GM21786 (cell line): ENCODE data around the gene ZFYVE9.
"Not testable (repeated sequence)": the region's sequence is repeated elsewhere in the genome, so short reads cannot be mapped to it uniquely, and the experiment has no call there.

ENCODE experiments used
- ATAC-seq: cut with Tn5 transposase; IDR thresholded peaks from one replicate; pipeline ENCODE4 v1.9.1; 2021; ENCODE audit not compliant: unreplicated experiment

The ZFYVE9 gene

GRCh38 chr1:52141513-52142219, at the start of gene ZFYVE9:
Gene ZFYVE9 (plus strand): TSS chr1:52142089. CDS start chr1:52233207, 91,118 bp downstream.
- ATAC-seq, result peak; percentile 49

- not testable (repeated sequence) for ATAC-seq
Observed at GRCh38 chr1:52094300-52094699, 47.6 kb upstream of the ZFYVE9 start.

- no peak for ATAC-seq
Observed at GRCh38 chr1:52096216-52096615, 45.7 kb upstream of the ZFYVE9 start.

DNA sequence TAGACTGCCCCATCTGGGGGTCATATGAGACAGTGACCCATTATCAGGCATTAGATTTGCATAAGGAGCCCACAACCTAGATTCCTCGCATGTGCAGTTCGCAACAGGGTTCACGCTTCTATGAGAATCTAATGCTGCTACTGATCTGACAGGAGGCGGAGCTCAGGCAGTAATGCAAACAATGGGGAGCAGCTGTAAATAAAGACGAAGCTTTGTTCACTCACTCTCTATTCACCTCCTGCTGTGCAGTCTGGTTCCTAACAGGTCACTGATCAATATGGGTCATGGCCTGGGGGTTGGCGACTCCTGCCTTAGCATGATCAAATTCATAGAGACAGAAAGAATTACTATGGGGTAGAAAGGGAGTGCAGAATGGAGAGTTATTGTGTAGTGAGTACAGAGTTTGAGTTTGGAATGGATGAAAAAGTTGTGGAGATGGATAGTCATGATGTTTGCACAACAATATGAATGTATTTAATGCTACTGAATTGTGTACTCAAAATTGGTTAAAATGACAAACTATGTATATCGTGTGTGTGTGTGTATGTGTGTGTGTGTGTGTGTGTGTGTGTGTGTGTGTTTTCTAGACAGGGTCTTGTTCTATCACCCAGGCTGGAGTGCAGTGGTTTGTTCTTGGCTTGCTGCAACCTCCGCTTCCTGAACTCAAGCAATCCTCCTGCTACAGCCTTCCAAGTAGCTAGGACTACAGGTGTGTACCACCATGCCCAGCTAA, 43.6 kb upstream of the ZFYVE9 start:
- no peak for ATAC-seq

DNA sequence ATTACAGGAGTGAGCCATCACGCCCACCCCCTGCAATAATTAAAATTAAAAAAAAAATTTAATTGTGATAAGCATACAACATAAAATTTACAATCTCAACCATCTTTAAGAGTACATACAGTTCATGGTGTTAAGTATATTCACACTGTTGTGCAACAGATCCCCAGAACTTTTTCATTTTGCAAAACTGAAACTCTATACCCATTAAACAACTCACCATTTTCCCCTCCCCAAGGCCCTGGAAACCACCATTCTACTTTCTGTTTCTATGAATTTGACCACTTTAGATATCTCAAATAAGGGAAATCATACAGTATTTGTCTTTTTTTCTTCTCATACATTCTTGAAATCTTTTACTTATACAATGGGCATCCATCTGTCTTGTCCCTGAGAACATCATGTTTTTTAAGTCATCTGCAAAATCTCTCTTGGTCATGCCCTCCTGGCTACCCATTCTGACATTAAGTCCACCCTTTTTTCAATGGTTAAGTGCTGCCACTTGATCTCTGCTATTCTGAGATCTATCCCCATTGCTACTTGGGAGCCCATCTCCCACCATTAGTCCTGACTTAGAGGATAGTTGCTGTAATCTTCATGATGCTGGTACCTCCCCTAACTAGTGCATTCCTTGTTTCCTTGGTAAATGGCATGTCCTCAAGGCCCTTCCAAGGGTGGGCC, 39.4 kb upstream of the ZFYVE9 start:
- peak; percentile 68 for ATAC-seq

DNA sequence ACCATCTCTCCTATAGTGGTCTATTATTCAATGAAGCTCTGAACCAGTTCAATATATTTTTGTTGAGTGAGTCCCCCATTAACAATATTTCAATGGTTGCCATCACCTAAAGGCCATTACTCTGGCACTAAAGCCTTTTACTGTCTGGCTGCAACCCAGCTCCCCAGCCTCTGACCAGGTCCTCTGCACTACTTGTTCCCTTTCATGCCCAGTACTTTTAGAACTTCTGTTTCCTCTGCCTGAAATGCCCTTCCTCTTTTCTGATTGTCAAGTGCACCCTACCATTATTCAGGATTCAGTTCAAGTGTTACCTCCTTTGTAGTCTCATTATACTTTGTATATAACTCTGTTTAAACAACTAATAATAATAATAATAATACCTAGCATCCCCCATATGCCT, 30.4 kb upstream of the ZFYVE9 start:
- no peak for ATAC-seq

- no peak for ATAC-seq
Observed at GRCh38 chr1:52112489-52112888, 29.4 kb upstream of the ZFYVE9 start.

DNA sequence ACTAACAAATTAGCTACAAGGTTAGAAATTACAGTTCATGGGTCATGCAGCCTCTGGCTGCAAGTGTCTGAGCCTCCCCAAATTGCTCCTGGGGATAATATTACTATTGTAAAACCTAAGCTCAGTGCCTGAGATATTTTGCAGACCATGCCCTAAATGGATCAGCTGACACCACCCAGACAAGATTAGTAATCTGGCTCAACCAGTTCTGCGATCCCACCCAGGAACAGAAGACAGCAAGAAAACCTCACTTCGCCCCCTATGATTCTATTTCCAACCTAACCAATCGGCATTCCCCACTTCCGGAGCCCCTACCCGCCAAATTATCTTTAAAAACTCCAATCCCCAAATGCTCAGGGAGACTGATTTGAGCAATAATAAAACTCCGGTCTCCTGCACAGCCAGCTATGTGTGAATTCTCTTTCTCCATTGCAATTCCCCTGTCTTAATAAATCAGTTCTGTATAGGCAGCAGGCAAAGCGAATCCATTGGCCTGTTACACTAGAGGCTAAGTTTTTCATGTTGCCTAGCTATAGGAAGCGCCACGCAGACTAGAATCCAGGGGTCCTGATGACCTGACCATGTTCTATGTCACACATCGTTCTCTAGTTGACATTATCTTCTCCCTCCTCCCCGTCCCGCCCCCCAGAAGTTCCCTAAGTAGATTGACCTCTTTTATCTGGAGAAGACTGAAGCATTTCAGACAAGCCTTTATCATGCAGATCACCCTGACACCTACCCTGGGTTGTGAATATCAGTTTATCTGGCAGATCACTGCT, 22.4 kb upstream of the ZFYVE9 start:
- no peak for ATAC-seq

GRCh38 chr1:52122384-52122783, 19.5 kb upstream of the ZFYVE9 start:
- no peak for ATAC-seq

- ATAC-seq, result no peak
Observed at GRCh38 chr1:52123622-52124021, 18.3 kb upstream of the ZFYVE9 start.

DNA sequence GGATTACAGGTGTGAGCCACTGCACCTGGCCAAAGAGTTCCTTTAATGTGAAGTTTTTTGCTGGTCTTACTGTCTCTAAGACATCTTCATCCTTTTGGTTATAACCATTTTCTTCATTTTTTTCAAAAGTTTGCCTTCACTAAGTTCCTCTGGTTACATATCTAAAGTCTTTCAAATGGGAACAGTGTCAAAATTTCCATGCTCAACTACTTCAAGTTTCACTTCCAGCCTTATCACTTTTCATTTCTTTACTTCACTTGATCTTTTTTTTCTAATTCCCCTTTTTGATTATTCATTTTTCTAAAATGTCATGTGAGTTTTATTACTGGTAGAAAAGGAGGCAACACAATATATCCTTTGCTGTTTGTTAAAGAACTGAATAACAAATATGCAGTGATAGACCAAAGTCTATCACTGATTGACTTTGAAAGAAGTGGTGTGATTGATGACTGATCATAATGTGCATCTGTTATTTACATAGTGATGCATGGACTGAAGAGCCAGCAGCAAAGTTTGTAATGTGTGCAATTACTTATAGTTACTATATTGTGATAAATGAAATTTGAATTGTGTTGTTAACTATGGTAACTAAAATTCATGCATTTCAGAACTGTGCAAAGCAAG, 16.0 kb upstream of the ZFYVE9 start:
- no peak for ATAC-seq

- ATAC-seq, result no peak
Observed at GRCh38 chr1:52127181-52128180, 14.4 kb upstream of the ZFYVE9 start.

DNA sequence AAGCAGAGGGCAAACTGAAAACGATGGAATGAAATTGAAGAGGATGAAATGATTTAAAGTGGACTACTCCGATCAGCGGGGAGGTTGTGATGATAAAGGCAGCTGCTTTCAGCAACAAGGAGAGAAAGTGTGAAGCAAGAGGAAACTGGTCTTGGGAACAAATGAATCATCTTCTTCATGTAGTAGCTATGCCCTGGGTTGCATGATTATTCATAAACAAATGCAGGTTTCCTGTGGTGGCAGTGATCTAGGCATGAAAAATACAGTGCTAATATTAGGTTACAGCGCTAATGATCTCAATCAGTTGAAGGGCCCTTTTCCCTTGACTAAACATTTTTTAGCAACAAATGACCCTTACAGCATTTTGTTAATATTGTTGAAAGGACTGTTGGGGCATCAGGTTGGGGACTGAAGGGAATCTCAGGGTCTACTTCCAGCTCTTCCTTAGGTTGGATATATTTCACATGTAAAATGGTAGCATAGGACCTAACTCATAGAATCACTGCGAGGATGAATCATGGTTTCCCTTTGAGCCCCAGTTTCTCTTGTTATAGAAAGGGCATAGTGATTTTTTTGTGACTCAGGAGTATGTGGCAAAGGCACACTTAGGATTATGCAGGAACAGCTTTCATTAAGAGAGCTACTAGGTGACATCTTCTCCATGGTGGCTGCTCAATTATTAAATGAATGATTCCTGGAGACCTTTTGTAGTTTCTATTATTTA, 1.9 kb upstream of the ZFYVE9 start:
- ATAC-seq, result peak; percentile 68

DNA sequence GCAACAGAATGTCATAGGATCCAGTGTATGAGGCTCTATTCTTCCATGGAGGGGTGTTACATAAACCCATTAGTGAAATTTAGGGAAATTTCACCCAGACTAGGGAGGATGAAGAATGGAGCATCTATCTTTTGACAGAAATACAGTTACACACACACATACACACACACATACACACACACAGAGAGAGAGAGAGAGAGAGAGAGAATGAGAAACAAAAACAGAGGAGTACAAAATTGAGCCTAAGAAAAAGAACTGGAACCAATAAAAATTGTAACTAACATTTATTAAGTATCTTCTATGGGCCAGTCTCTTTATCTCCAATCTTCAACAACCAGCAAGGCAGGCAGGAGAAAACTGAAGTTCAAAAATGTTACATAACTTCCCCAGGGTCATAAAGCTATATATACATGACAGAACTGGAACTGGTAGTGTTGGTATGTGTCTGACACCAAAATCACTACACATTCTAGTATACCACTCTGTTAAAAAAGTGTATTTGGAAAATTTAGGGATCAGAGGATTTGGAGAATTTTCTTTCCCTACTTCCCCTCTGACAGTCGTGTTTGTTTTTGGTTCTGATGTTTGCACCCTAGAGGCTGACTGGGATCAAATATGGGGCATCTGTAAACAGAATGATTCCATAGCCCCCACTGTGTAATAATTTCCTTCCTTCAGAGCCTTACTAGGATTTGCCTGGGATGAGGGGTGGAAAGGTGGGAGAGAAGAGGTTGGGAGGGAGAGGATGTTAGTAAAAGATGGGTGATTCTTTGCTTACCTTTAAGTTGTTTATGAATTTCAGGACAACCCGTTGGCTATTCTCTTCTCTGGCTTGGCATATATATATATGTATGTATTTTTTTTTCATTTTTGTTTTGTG, 1.0 kb upstream of the ZFYVE9 start:
- no peak for ATAC-seq

GRCh38 chr1:52142220-52143183, 613 bp downstream of the ZFYVE9 start:
- peak; percentile 28 for ATAC-seq

DNA sequence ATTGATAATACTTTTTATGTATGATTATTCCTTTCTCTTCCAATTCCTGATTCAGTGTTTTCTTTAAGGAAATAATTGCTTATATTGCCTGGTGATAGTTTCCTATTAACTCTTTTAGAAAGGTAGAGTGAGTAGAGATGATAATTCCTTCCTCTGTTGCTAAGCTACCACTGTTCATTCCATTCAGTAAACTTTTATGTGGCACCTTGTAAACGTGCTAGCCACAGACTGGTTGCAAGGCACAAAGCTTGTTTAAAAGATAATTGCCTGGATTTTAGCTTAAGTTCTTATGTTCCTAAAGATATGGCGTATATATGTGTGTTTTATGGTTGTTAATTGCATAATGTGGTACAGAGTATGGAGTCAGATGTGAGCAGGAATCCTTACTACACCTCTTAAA, 3.2 kb downstream of the ZFYVE9 start:
- ATAC-seq, result no peak

- ATAC-seq, result not testable (repeated sequence)
Observed at GRCh38 chr1:52150445-52150844, 8.6 kb downstream of the ZFYVE9 start.
